GM08714 (cell line): ENCODE data around the gene ULK1.

Source experiments
- H3K4me3 ChIP-seq: fragments of 200-500 bp; sonication (Bioruptor generic); 2 replicates; pipeline ENCODE4 v1.5.1; 2014; ENCODE audit warnings: mild to moderate bottlenecking, low read length, inconsistent platforms
- ZNF274 ChIP-seq: IDR thresholded peaks from 2 replicates; pipeline ENCODE4 v1.6.1; 2012; ENCODE audit warnings: mild to moderate bottlenecking, low read depth, low read length

Gene ULK1

GRCh38 chr12:131903270-131904255 lies 9.1 kb downstream of the ULK1 start:
- H3K4me3 ChIP-seq, result no peak overlapping the region
- TF ChIP-seq ZNF274, result no peak

GRCh38 chr12:131904346-131904745 lies 9.9 kb downstream of the ULK1 start:
- TF ChIP-seq ZNF274, result no peak
- H3K4me3 ChIP-seq, result no peak overlapping the region

- no peak overlapping the region for H3K4me3 ChIP-seq
- TF ChIP-seq ZNF274, result no peak
Observed at GRCh38 chr12:131905081-131905629, 10.7 kb downstream of the ULK1 start.

GRCh38 chr12:131905630-131906091 lies 11.2 kb downstream of the ULK1 start:
- TF ChIP-seq ZNF274, result no peak
- H3K4me3 ChIP-seq, result no peak overlapping the region

- no peak overlapping the region for H3K4me3 ChIP-seq
- TF ChIP-seq ZNF274, result no peak
Observed at GRCh38 chr12:131907379-131908091, 13.1 kb downstream of the ULK1 start.

GRCh38 chr12:131908092-131909080 lies 14.0 kb downstream of the ULK1 start:
- no peak overlapping the region for H3K4me3 ChIP-seq
- TF ChIP-seq ZNF274, result no peak

- no peak for TF ChIP-seq ZNF274
- no peak overlapping the region for H3K4me3 ChIP-seq
Observed at GRCh38 chr12:131909081-131909751, 14.8 kb downstream of the ULK1 start.

- TF ChIP-seq ZNF274, result no peak
- H3K4me3 ChIP-seq, result no peak overlapping the region
Observed at GRCh38 chr12:131909752-131910219, 15.4 kb downstream of the ULK1 start.

GRCh38 chr12:131910302-131911027 lies 16.0 kb downstream of the ULK1 start:
- no peak overlapping the region for H3K4me3 ChIP-seq
- TF ChIP-seq ZNF274, result no peak

GRCh38 chr12:131911028-131911650 lies 16.7 kb downstream of the ULK1 start:
- H3K4me3 ChIP-seq, result no peak overlapping the region
- TF ChIP-seq ZNF274, result no peak

- TF ChIP-seq ZNF274, result no peak
- H3K4me3 ChIP-seq, result no peak overlapping the region
Observed at GRCh38 chr12:131911851-131912477, 17.5 kb downstream of the ULK1 start.
